ENCODE results near the gene ACADSB. TPM values are rescaled to one million over a fixed set of nuclear protein-coding genes. Genes with fewer than 3 reads are reported as not detected.

The ACADSB gene
- total RNA-seq, 1 experiment from 2014 or later = 14.5 TPM

DNA sequence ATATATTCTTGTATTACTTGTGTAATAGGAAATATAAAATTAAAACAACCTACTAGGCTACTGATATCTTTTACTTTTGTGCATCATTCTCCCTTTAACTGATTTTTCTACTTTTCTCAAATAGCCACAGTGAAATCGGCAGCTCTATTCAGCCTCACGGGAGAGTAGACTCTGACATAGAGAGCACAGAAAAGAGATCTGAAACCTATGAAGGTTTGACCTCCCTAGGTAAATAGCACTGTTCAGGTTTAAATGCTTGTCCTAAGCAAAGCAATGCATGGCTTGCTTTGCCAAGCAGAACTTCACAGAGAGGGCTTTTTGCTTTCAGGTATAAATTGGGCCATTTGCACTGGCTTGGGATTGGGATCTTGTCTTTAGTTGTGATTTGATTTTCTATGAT lies 53.1 kb downstream of the ACADSB start:
- ChIA-PET POLR2A (no interaction called here), CTCF (interaction anchor here (1.5 kb wide), 1 partner anchor 511 kb away, joined by 3 read pairs; no protein-coding TSS in a partner anchor)
- Mint-ChIP-seq H3K9me3 (peaks cover 7% of the 10 kb centered on the region), H3K27me3 (ENCODE audit: low read depth) (no peaks in the 10 kb centered on the region), H3K36me3 (no peaks in the 10 kb centered on the region), H3K4me3 (no peak overlapping the region), H3K27ac (no peak overlapping the region), H3K4me1 (no peaks in the 10 kb centered on the region)
- DNase-seq (ENCODE audit: low spot score) (no peak), ATAC-seq (no peak)
- TF ChIP-seq STAT6 (CRISPR knock-in tag; conservative IDR thresholded peaks at IDR 0.05; ENCODE audit: low read depth) = no peak
- TF ChIP-seq ARID4B (CRISPR knock-in tag; IDR thresholded peaks at IDR 0.05; ENCODE audit: borderline replicate concordance) = no peak
- no peak for TF ChIP-seq GABPB1 (CRISPR knock-in tag; IDR thresholded peaks at IDR 0.05)
- TF ChIP-seq, protein P1, sequence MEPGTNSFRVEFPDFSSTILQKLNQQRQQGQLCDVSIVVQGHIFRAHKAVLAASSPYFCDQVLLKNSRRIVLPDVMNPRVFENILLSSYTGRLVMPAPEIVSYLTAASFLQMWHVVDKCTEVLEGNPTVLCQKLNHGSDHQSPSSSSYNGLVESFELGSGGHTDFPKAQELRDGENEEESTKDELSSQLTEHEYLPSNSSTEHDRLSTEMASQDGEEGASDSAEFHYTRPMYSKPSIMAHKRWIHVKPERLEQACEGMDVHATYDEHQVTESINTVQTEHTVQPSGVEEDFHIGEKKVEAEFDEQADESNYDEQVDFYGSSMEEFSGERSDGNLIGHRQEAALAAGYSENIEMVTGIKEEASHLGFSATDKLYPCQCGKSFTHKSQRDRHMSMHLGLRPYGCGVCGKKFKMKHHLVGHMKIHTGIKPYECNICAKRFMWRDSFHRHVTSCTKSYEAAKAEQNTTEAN (CRISPR knock-in tag; IDR thresholded peaks at IDR 0.05) = no peak
- no peak for TF ChIP-seq SP1 (CRISPR knock-in tag; conservative IDR thresholded peaks at IDR 0.05)
- TF ChIP-seq, protein P2, sequence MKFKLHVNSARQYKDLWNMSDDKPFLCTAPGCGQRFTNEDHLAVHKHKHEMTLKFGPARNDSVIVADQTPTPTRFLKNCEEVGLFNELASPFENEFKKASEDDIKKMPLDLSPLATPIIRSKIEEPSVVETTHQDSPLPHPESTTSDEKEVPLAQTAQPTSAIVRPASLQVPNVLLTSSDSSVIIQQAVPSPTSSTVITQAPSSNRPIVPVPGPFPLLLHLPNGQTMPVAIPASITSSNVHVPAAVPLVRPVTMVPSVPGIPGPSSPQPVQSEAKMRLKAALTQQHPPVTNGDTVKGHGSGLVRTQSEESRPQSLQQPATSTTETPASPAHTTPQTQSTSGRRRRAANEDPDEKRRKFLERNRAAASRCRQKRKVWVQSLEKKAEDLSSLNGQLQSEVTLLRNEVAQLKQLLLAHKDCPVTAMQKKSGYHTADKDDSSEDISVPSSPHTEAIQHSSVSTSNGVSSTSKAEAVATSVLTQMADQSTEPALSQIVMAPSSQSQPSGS (CRISPR knock-in tag; IDR thresholded peaks at IDR 0.05; ENCODE audit: borderline replicate concordance, low read depth) = no peak
- TF ChIP-seq, protein P3, sequence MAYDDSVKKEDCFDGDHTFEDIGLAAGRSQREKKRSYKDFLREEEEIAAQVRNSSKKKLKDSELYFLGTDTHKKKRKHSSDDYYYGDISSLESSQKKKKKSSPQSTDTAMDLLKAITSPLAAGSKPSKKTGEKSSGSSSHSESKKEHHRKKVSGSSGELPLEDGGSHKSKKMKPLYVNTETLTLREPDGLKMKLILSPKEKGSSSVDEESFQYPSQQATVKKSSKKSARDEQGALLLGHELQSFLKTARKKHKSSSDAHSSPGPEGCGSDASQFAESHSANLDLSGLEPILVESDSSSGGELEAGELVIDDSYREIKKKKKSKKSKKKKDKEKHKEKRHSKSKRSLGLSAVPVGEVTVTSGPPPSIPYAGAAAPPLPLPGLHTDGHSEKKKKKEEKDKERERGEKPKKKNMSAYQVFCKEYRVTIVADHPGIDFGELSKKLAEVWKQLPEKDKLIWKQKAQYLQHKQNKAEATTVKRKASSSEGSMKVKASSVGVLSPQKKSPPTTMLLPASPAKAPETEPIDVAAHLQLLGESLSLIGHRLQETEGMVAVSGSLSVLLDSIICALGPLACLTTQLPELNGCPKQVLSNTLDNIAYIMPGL (CRISPR knock-in tag; IDR thresholded peaks at IDR 0.05) = no peak
- TF ChIP-seq, protein P4, sequence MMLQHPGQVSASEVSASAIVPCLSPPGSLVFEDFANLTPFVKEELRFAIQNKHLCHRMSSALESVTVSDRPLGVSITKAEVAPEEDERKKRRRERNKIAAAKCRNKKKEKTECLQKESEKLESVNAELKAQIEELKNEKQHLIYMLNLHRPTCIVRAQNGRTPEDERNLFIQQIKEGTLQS (CRISPR knock-in tag; conservative IDR thresholded peaks at IDR 0.05) = no peak
- TF ChIP-seq JAZF1 (CRISPR knock-in tag; IDR thresholded peaks at IDR 0.05) = no peak
- no peak for TF ChIP-seq GTF2I (CRISPR knock-in tag; conservative IDR thresholded peaks at IDR 0.05)
- no peak for TF ChIP-seq NFYB (CRISPR knock-in tag; conservative IDR thresholded peaks at IDR 0.05; ENCODE audit: low read depth)
- TF ChIP-seq ZNF671 (CRISPR knock-in tag; IDR thresholded peaks at IDR 0.05) = no peak
- TF ChIP-seq, protein P5, sequence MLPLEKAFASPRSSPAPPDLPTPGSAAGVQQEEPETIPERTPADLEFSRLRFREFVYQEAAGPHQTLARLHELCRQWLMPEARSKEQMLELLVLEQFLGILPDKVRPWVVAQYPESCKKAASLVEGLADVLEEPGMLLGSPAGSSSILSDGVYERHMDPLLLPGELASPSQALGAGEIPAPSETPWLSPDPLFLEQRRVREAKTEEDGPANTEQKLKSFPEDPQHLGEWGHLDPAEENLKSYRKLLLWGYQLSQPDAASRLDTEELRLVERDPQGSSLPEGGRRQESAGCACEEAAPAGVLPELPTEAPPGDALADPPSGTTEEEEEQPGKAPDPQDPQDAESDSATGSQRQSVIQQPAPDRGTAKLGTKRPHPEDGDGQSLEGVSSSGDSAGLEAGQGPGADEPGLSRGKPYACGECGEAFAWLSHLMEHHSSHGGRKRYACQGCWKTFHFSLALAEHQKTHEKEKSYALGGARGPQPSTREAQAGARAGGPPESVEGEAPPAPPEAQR (CRISPR knock-in tag; IDR thresholded peaks at IDR 0.05) = no peak
- TF ChIP-seq, protein P6, sequence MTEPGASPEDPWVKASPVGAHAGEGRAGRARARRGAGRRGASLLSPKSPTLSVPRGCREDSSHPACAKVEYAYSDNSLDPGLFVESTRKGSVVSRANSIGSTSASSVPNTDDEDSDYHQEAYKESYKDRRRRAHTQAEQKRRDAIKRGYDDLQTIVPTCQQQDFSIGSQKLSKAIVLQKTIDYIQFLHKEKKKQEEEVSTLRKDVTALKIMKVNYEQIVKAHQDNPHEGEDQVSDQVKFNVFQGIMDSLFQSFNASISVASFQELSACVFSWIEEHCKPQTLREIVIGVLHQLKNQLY (CRISPR knock-in tag; IDR thresholded peaks at IDR 0.05) = no peak
- TF ChIP-seq CREB1 (CRISPR knock-in tag; IDR thresholded peaks at IDR 0.05) = no peak
- TF ChIP-seq KAT7 (CRISPR knock-in tag; IDR thresholded peaks at IDR 0.05; ENCODE audit: borderline replicate concordance) = no peak
- no peak for TF ChIP-seq FOXP1 (CRISPR knock-in tag; IDR thresholded peaks at IDR 0.05; ENCODE audit: borderline replicate concordance)
- TF ChIP-seq NR2C2 (CRISPR knock-in tag; IDR thresholded peaks at IDR 0.05) = no peak
